GM06990 (cell line): Measurements from ENCODE around the gene CD151.

Experiments used
- DNase-seq: peaks from one replicate; pipeline ENCODE4 v3.0.0-alpha.2; 2011; ENCODE audit not compliant: insufficient read length; ENCODE audit errors: extremely low read depth
- H3K27me3 ChIP-seq: replicated peaks from 2 replicates; pipeline ENCODE4 v1.6.0; 2011; ENCODE audit warnings: low read length; ENCODE audit not compliant: control insufficient read depth, insufficient read depth
- H3K36me3 ChIP-seq: 2 replicates; pipeline ENCODE4 v1.5.1; 2011; ENCODE audit warnings: low read length; ENCODE audit not compliant: control insufficient read depth, insufficient read depth
- H3K4me3 ChIP-seq: replicated peaks from 2 replicates; pipeline ENCODE4 v1.5.1; 2011; ENCODE audit warnings: low read depth, mild to moderate bottlenecking, control low read depth, low read length
- CTCF ChIP-seq: IDR thresholded peaks from 2 replicates; pipeline ENCODE4 v1.5.1; 2011; ENCODE audit warnings: low read length, control low read depth, mild to moderate bottlenecking, inconsistent platforms; ENCODE audit not compliant: insufficient read depth, poor library complexity, severe bottlenecking

The CD151 gene

DNA sequence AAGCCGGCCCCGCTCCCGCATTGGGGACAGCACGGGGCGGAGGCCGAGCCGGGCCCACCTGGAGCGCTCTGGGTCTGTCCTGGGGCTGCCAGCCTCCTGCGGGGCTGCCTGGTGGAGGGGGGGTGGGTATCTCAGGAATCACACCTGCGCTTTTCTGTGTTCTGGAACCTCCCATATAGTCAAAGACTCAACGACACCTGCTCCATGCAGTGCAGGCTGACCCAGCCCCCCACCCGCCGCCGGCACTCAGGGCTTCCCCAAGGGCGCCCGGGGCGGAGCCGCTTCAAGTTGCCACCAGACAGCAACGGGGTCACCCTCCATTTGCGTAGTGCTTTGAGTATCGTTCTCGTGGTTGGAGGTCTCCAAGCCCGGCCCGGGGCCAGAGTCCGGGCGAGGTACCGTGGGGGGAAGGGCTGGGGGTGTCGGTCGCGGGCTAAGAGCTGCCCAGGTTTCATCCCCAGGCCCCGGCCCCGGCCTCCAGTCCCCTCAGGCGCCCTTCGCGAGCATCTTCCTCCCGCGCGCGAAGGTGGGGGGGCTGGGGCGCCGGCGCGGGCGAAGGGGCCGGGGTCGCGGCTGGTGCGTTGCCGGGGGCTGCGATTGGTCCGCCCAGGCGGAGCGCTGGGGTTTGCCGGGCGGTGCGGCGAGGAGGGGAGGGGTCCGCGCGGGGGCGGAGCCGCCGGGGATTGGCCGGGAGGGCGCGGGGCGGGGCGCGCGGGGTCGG is 16.5 kb downstream of the CD151 start:
- no peak for TF ChIP-seq CTCF
- no peak for DNase-seq
- Histone ChIP-seq H3K4me3 (peak overlapping the region; percentile 25), H3K36me3 (no peaks in the 10 kb centered on the region), H3K27me3 (no peaks in the 10 kb centered on the region; the same call in 1 of the 2 replicates)

GRCh38 chr11:849951-850774 is 17.4 kb downstream of the CD151 start:
- DNase-seq: no peak

GRCh38 chr11:850775-851763 is 18.3 kb downstream of the CD151 start:
- TF ChIP-seq CTCF: peak; percentile 26
- Histone ChIP-seq H3K4me3 (no peak overlapping the region), H3K27me3 (no peaks in the 10 kb centered on the region; the same call in 1 of the 2 replicates), H3K36me3 (no peaks in the 10 kb centered on the region)
- no peak for DNase-seq

More at GRCh38 chr11:849951-850774, 17.4 kb downstream of the CD151 start:
- no peaks in the 10 kb centered on the region for H3K36me3 ChIP-seq
- no peaks in the 10 kb centered on the region; the same call in 1 of the 2 replicates for H3K27me3 ChIP-seq
- no peak overlapping the region for H3K4me3 ChIP-seq
- TF ChIP-seq CTCF: no peak

- Histone ChIP-seq H3K27me3 (no peaks in the 10 kb centered on the region; the same call in 1 of the 2 replicates), H3K36me3 (no peaks in the 10 kb centered on the region), H3K4me3 (no peak overlapping the region)
- no peak for DNase-seq
- TF ChIP-seq CTCF: no peak
Observed at GRCh38 chr11:852762-853161, 20.0 kb downstream of the CD151 start.

- no peak for TF ChIP-seq CTCF
- DNase-seq: no peak
- Histone ChIP-seq H3K27me3 (no peaks in the 10 kb centered on the region; the same call in 1 of the 2 replicates), H3K4me3 (no peak overlapping the region), H3K36me3 (no peaks in the 10 kb centered on the region)
Observed at GRCh38 chr11:853682-854448, 21.1 kb downstream of the CD151 start.
